Left kidney (tissue), 2 donors: ENCODE data around the gene SPINDOC. TPM values are rescaled to one million over a fixed set of nuclear protein-coding genes. Genes with fewer than 3 reads are reported as not detected.
"Not testable (repeated sequence)": the region's sequence is repeated elsewhere in the genome, so short reads cannot be mapped to it uniquely, and the experiment has no call there.

Source experiments
- DNase-seq: peaks from one replicate; pipeline ENCODE4 v3.0.0-alpha.2; 2013
- polyA plus RNA-seq: library from polyadenylated mRNA; unstranded; fragments of 120-200 nt; gene quantifications from one replicate; pipeline ENCODE4 v1.2.1, GENCODE V29; 2013; ENCODE audit not compliant: insufficient read length

Gene SPINDOC
- polyA plus RNA-seq, 1 donor = 31.3 TPM

GRCh38 chr11:63853476-63853875 lies 40.2 kb downstream of the SPINDOC start:
- no peak for DNase-seq

GRCh38 chr11:63854696-63855095 lies 41.4 kb downstream of the SPINDOC start:
- DNase-seq = no peak

- no peak for DNase-seq
Observed at GRCh38 chr11:63855975-63856374, 42.7 kb downstream of the SPINDOC start.

GRCh38 chr11:63858628-63859550 lies 45.6 kb downstream of the SPINDOC start:
- DNase-seq = no peak

GRCh38 chr11:63862923-63863322 lies 49.7 kb downstream of the SPINDOC start:
- DNase-seq = no peak

GRCh38 chr11:63863620-63864019 lies 50.4 kb downstream of the SPINDOC start:
- not testable (repeated sequence) for DNase-seq

GRCh38 chr11:63866211-63866610 lies 53.0 kb downstream of the SPINDOC start:
- no peak for DNase-seq

- no peak for DNase-seq
Observed at GRCh38 chr11:63867511-63867910, 54.3 kb downstream of the SPINDOC start.

- DNase-seq = no peak
Observed at GRCh38 chr11:63868399-63869064, 55.3 kb downstream of the SPINDOC start.

GRCh38 chr11:63869171-63869591 lies 55.9 kb downstream of the SPINDOC start:
- DNase-seq = no peak

- no peak for DNase-seq
Observed at GRCh38 chr11:63869683-63870082, 56.4 kb downstream of the SPINDOC start.

- no peak for DNase-seq
Observed at GRCh38 chr11:63870351-63871140, 57.3 kb downstream of the SPINDOC start.

GRCh38 chr11:63871962-63872799 lies 58.9 kb downstream of the SPINDOC start:
- peak; percentile 70 for DNase-seq

GRCh38 chr11:63872800-63873197 lies 59.5 kb downstream of the SPINDOC start:
- DNase-seq = no peak

- DNase-seq = no peak
Observed at GRCh38 chr11:63873311-63873710, 60.1 kb downstream of the SPINDOC start.

GRCh38 chr11:63874511-63874910 lies 61.3 kb downstream of the SPINDOC start:
- DNase-seq = no peak

GRCh38 chr11:63875506-63876065 lies 62.3 kb downstream of the SPINDOC start:
- no peak for DNase-seq

- no peak for DNase-seq
Observed at GRCh38 chr11:63876616-63877015, 63.4 kb downstream of the SPINDOC start.
